ENCODE measurements around the gene CCDC27. TPM values are rescaled to one million over a fixed set of nuclear protein-coding genes. Genes with fewer than 3 reads are reported as not detected.

The CCDC27 gene
- total and polyA plus RNA-seq, 2 of the 13 experiments (the other 11 are each of a cell fraction or from before 2014, with no cell fraction given): not detected

- TF ChIP-seq, protein P1, sequence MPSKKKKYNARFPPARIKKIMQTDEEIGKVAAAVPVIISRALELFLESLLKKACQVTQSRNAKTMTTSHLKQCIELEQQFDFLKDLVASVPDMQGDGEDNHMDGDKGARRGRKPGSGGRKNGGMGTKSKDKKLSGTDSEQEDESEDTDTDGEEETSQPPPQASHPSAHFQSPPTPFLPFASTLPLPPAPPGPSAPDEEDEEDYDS (CRISPR knock-in tag; IDR thresholded peaks at IDR 0.05): no peak; the same call in 1 of the 2 replicates
- TF ChIP-seq PATZ1 (CRISPR knock-in tag; IDR thresholded peaks at IDR 0.05) (peak; percentile 68; the same call in 1 of the 2 replicates), KLF16 (CRISPR knock-in tag; IDR thresholded peaks at IDR 0.05) (no peak; a peak in 1 of 4 replicates), ZKSCAN8 (CRISPR knock-in tag; IDR thresholded peaks at IDR 0.05; ENCODE audit: borderline replicate concordance) (no peak), ZFY (CRISPR knock-in tag; IDR thresholded peaks at IDR 0.05) (peak; percentile 78), ZNF292 (CRISPR knock-in tag; IDR thresholded peaks at IDR 0.05; ENCODE audit: borderline replicate concordance, low read depth) (peak; percentile 21; the same call in 1 of the 2 replicates), CBX1 (IDR thresholded peaks at IDR 0.05; ENCODE audit: low read depth) (no peak), KLF9 (CRISPR knock-in tag; IDR thresholded peaks at IDR 0.05; ENCODE audit: low read depth) (peak; percentile 94), THAP11 (CRISPR knock-in tag; IDR thresholded peaks at IDR 0.05) (peak; percentile 51; the same call in 1 of the 2 replicates), ZNF713 (CRISPR knock-in tag; IDR thresholded peaks at IDR 0.05) (peak; percentile 73; the same call in 1 of the 2 replicates), ZNF777 (CRISPR knock-in tag; IDR thresholded peaks at IDR 0.05) (peak; percentile 72), ETV5 (CRISPR knock-in tag; IDR thresholded peaks at IDR 0.05; ENCODE audit: borderline replicate concordance) (peak; percentile 58), POLR2G (IDR thresholded peaks at IDR 0.05; ENCODE audit: low read depth, low read length) (peak; percentile 58), DR1 (CRISPR knock-in tag; IDR thresholded peaks at IDR 0.05) (0 out of 2 replicates have a peak, but pooled peaks have one; percentile 34), AGO2 (optimal IDR thresholded peaks at IDR 0.05; ENCODE audit: low read depth, low read length) (peak; percentile 93), ZNF234 (CRISPR knock-in tag; conservative IDR thresholded peaks at IDR 0.05) (no peak), SAP130 (CRISPR knock-in tag; IDR thresholded peaks at IDR 0.05; ENCODE audit: low read depth) (peak; percentile 82), CCDC6 (CRISPR knock-in tag; IDR thresholded peaks at IDR 0.05) (no peak), ZNF501 (CRISPR knock-in tag; IDR thresholded peaks at IDR 0.05) (peak; percentile 55; the same call in 1 of the 2 replicates), SNAPC2 (CRISPR knock-in tag; IDR thresholded peaks at IDR 0.05) (no peak), KAT7 (CRISPR knock-in tag; IDR thresholded peaks at IDR 0.05; ENCODE audit: borderline replicate concordance) (0 out of 2 replicates have a peak, but pooled peaks have one; percentile 52), POLR2A (IDR thresholded peaks at IDR 0.05; ENCODE audit: insufficient read depth in 1 of 2, low read depth in 2 of 2, low read length in 2 of 2) (no peak), HIVEP1 (CRISPR knock-in tag; IDR thresholded peaks at IDR 0.05) (peak; percentile 71; the same call in 1 of the 2 replicates), SIN3A (IDR thresholded peaks at IDR 0.05; ENCODE audit: borderline replicate concordance, low read depth, low read length) (peak; percentile 65; the same call in 1 of the 2 replicates), POLR2AphosphoS2 (IDR thresholded peaks at IDR 0.05; ENCODE audit: low read depth, low read length) (no peak)
- TF ChIP-seq, protein P2, sequence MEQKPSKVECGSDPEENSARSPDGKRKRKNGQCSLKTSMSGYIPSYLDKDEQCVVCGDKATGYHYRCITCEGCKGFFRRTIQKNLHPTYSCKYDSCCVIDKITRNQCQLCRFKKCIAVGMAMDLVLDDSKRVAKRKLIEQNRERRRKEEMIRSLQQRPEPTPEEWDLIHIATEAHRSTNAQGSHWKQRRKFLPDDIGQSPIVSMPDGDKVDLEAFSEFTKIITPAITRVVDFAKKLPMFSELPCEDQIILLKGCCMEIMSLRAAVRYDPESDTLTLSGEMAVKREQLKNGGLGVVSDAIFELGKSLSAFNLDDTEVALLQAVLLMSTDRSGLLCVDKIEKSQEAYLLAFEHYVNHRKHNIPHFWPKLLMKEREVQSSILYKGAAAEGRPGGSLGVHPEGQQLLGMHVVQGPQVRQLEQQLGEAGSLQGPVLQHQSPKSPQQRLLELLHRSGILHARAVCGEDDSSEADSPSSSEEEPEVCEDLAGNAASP (CRISPR knock-in tag; IDR thresholded peaks at IDR 0.05; ENCODE audit: borderline replicate concordance): 0 out of 2 replicates have a peak, but pooled peaks have one; percentile 15
- TF ChIP-seq, protein P3, sequence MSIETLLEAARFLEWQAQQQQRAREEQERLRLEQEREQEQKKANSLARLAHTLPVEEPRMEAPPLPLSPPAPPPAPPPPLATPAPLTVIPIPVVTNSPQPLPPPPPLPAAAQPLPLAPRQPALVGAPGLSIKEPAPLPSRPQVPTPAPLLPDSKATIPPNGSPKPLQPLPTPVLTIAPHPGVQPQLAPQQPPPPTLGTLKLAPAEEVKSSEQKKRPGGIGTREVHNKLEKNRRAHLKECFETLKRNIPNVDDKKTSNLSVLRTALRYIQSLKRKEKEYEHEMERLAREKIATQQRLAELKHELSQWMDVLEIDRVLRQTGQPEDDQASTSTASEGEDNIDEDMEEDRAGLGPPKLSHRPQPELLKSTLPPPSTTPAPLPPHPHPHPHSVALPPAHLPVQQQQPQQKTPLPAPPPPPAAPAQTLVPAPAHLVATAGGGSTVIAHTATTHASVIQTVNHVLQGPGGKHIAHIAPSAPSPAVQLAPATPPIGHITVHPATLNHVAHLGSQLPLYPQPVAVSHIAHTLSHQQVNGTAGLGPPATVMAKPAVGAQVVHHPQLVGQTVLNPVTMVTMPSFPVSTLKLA (IDR thresholded peaks at IDR 0.05): 0 out of 2 replicates have a peak, but pooled peaks have one; percentile 19
Measured at GRCh38 chr1:3772027-3772714, 19.9 kb downstream of the CCDC27 start (continued).
